Measurements from ENCODE around the gene SYNM. TPM values are rescaled to one million over a fixed set of nuclear protein-coding genes. Genes with fewer than 3 reads are reported as not detected.

The SYNM gene
- total RNA-seq, 1 experiment from 2014 or later = 9.9 TPM

- no peak for TF ChIP-seq CTCF (conservative IDR thresholded peaks at IDR 0.05; ENCODE audit: low read depth, low read length)
- no peak for TF ChIP-seq EZH2phosphoT487 (IDR thresholded peaks at IDR 0.05; ENCODE audit: borderline replicate concordance, low read length)
- no peak for TF ChIP-seq EZH2 (IDR thresholded peaks at IDR 0.05; ENCODE audit: low read length, unreplicated experiment)
- CTCF ChIA-PET = no interaction called here
- H3K9me3 ChIP-seq (ENCODE audit: low read length) = no peaks in the 10 kb centered on the region
- H3K36me3 ChIP-seq (ENCODE audit: low read depth, low read length) = no peaks in the 10 kb centered on the region
- no peak overlapping the region for H3K9ac ChIP-seq (ENCODE audit: low read length)
- H3K4me1 ChIP-seq (ENCODE audit: insufficient read depth, low read length) = no peaks in the 10 kb centered on the region
- no peaks in the 10 kb centered on the region for H4K20me1 ChIP-seq (ENCODE audit: low read length)
- H3K79me2 ChIP-seq (ENCODE audit: low read length) = no peaks in the 10 kb centered on the region
- H3K27ac ChIP-seq (ENCODE audit: low read length) = no peak overlapping the region
- DNase-seq (no peak), ATAC-seq (no peak)
- no peaks in the 10 kb centered on the region for H3K27me3 ChIP-seq (ENCODE audit: low read length)
- H2AFZ ChIP-seq (ENCODE audit: low read length) = no peak overlapping the region
- H3K9me2 ChIP-seq (replicated peaks; ENCODE audit: low read length) = no peaks in the 10 kb centered on the region
- no peak overlapping the region for H3K4me3 ChIP-seq (ENCODE audit: low read length)
- no TSS peak for BruUV-seq (replicated peaks)
- H3K4me2 ChIP-seq (ENCODE audit: low read length) = no peak overlapping the region
- intact Hi-C loops (cut with micrococcal nuclease) = no loop called here
- POLR2A ChIA-PET (ENCODE audit: unreplicated experiment) = no interaction called here
- H3F3A ChIP-seq (ENCODE audit: low read length, unreplicated experiment) = no peaks in the 10 kb centered on the region
These were observed 40.9 kb downstream of the SYNM start for GRCh38 chr15:99145778-99146177.

GRCh38 chr15:99146661-99147060 lies 41.8 kb downstream of the SYNM start:
- H2AFZ ChIP-seq (ENCODE audit: low read length) = no peak overlapping the region
- ChIA-PET CTCF (no interaction called here), POLR2A (ENCODE audit: unreplicated experiment) (no interaction called here)
- TF ChIP-seq CTCF (conservative IDR thresholded peaks at IDR 0.05; ENCODE audit: low read depth, low read length) = no peak
- TF ChIP-seq EZH2phosphoT487 (IDR thresholded peaks at IDR 0.05; ENCODE audit: borderline replicate concordance, low read length) = no peak
- no peak for TF ChIP-seq EZH2 (IDR thresholded peaks at IDR 0.05; ENCODE audit: low read length, unreplicated experiment)
- H3K36me3 ChIP-seq (ENCODE audit: low read depth, low read length) = no peaks in the 10 kb centered on the region
- ATAC-seq (no peak), DNase-seq (no peak)
- H4K20me1 ChIP-seq (ENCODE audit: low read length) = no peaks in the 10 kb centered on the region
- no peak overlapping the region for H3K4me2 ChIP-seq (ENCODE audit: low read length)
- no peak overlapping the region for H3K9ac ChIP-seq (ENCODE audit: low read length)
- H3K79me2 ChIP-seq (ENCODE audit: low read length) = no peaks in the 10 kb centered on the region
- no peak overlapping the region for H3K4me3 ChIP-seq (ENCODE audit: low read length)
- no peak overlapping the region for H3K27ac ChIP-seq (ENCODE audit: low read length)
- BruUV-seq (replicated peaks) = no TSS peak
- intact Hi-C loops (cut with micrococcal nuclease) = no loop called here
- H3K9me3 ChIP-seq (ENCODE audit: low read length) = no peaks in the 10 kb centered on the region
- H3K27me3 ChIP-seq (ENCODE audit: low read length) = no peaks in the 10 kb centered on the region
- H3F3A ChIP-seq (ENCODE audit: low read length, unreplicated experiment) = no peaks in the 10 kb centered on the region
- no peaks in the 10 kb centered on the region for H3K9me2 ChIP-seq (replicated peaks; ENCODE audit: low read length)
- no peaks in the 10 kb centered on the region for H3K4me1 ChIP-seq (ENCODE audit: insufficient read depth, low read length)

- Histone ChIP-seq H2AFZ (ENCODE audit: low read length) (no peak overlapping the region), H3K27ac (ENCODE audit: low read length) (no peak overlapping the region), H3K9me2 (replicated peaks; ENCODE audit: low read length) (no peaks in the 10 kb centered on the region), H3F3A (ENCODE audit: low read length, unreplicated experiment) (no peaks in the 10 kb centered on the region), H4K20me1 (ENCODE audit: low read length) (no peaks in the 10 kb centered on the region), H3K9ac (ENCODE audit: low read length) (no peak overlapping the region), H3K27me3 (ENCODE audit: low read length) (no peaks in the 10 kb centered on the region), H3K36me3 (ENCODE audit: low read depth, low read length) (no peaks in the 10 kb centered on the region), H3K79me2 (ENCODE audit: low read length) (no peaks in the 10 kb centered on the region), H3K4me1 (ENCODE audit: insufficient read depth, low read length) (peaks cover 3% of the 10 kb centered on the region), H3K9me3 (ENCODE audit: low read length) (no peaks in the 10 kb centered on the region), H3K4me2 (ENCODE audit: low read length) (no peak overlapping the region), H3K4me3 (ENCODE audit: low read length) (no peak overlapping the region)
- ATAC-seq = no peak
- TF ChIP-seq EZH2 (IDR thresholded peaks at IDR 0.05; ENCODE audit: low read length, unreplicated experiment) = no peak
- TF ChIP-seq EZH2phosphoT487 (IDR thresholded peaks at IDR 0.05; ENCODE audit: borderline replicate concordance, low read length) = no peak
- no peak for TF ChIP-seq CTCF (conservative IDR thresholded peaks at IDR 0.05; ENCODE audit: low read depth, low read length)
- POLR2A ChIA-PET (ENCODE audit: unreplicated experiment) = no interaction called here
- DNase-seq = no peak
- BruUV-seq (replicated peaks) = no TSS peak
- CTCF ChIA-PET = no interaction called here
- intact Hi-C loops (cut with micrococcal nuclease) = no loop called here
These were observed 44.0 kb downstream of the SYNM start for GRCh38 chr15:99148851-99149276.
